Activated CD4-positive, alpha-beta T cell treated with anti-CD3 and anti-CD28 coated beads for 36 hours (primary cell): Measurements from ENCODE around the gene CACNB1. TPM values are rescaled to one million over a fixed set of nuclear protein-coding genes. Genes with fewer than 3 reads are reported as not detected.
A peak's percentile ranks its signal among the peaks of the same experiment; 100 is the strongest.

Source experiments
- ATAC-seq: fragments of 200-7000 bp; cut with Tn5 transposase; one replicate; pipeline ENCODE4 v1.10.0; 2021; ENCODE audit warnings: mild to moderate bottlenecking, moderate library complexity
- CTCF ChIA-PET: fragments of 350-600 bp; sonication (Branson Sonifier 250); formaldehyde crosslinking; loops from one replicate; lab custom pipeline; 2021; ENCODE audit warnings: antibody characterized with exemption; lab: Charles Lee
- POLR2A ChIA-PET: fragments of 350-600 bp; sonication (Branson Sonifier 250); formaldehyde crosslinking; loops from one replicate; lab custom pipeline; 2021; ENCODE audit warnings: antibody characterized with exemption, inconsistent platforms; lab: Charles Lee
- DNase-seq: peaks from one replicate; pipeline ENCODE4 v3.0.0-alpha.2; 2020
- H3K27ac Mint-ChIP-seq: one replicate; pipeline ENCODE4 v1.8.0; 2021; ENCODE audit warnings: mixed read lengths
- H3K27me3 Mint-ChIP-seq: one replicate; pipeline ENCODE4 v1.8.0; 2021; ENCODE audit warnings: mixed read lengths
- H3K36me3 Mint-ChIP-seq: one replicate; pipeline ENCODE4 v1.8.0; 2021; ENCODE audit warnings: low read depth, mixed read lengths
- H3K4me1 Mint-ChIP-seq: one replicate; pipeline ENCODE4 v1.8.0; 2021; ENCODE audit warnings: mixed read lengths
- H3K4me3 Mint-ChIP-seq: one replicate; pipeline ENCODE4 v1.8.0; 2021; ENCODE audit warnings: mild to moderate bottlenecking, moderate library complexity, mixed read lengths
- H3K9me3 Mint-ChIP-seq: one replicate; pipeline ENCODE4 v1.8.0; 2021; ENCODE audit warnings: low read depth, mixed read lengths
- intact Hi-C, 2 experiments: fragments of 100-400 bp; cut with DNase I in 1 of 2; cut with micrococcal nuclease in 1 of 2; formaldehyde crosslinking; loops; one replicate each; pipeline versions ENCODE4 v1.14.2 to v1.15.1; 2022 to 2024; cut with DNase I, micrococcal nuclease
- total RNA-seq, 2 experiments: library from RNA; stranded (reverse); gene quantifications; one replicate each; pipeline ENCODE4 v1.2.3, GENCODE V29; 2021

Gene CACNB1
- total RNA-seq, 2 experiments from 2014 or later = 11.8 to 12.3 TPM

- CTCF ChIA-PET = interaction anchor here (0.7 to 2.7 kb wide), 4 partner anchors 10 to 62 kb away, joined by 3 to 9 read pairs (median 5); no protein-coding TSS in a partner anchor
- ATAC-seq = peak; percentile 72
- H3K4me3 Mint-ChIP-seq = peak overlapping the region; percentile 72
- intact Hi-C loops = no loop called here
- H3K4me1 Mint-ChIP-seq = peaks cover 6% of the 10 kb centered on the region
- POLR2A ChIA-PET = interaction anchor here (0.6 to 1.1 kb wide), 2 partner anchors 16 to 175 kb away, joined by 3 read pairs; no protein-coding TSS in a partner anchor
- DNase-seq = peak; percentile 58
- H3K27ac Mint-ChIP-seq = peak overlapping the region; percentile 37
- H3K27me3 Mint-ChIP-seq = peaks cover 32% of the 10 kb centered on the region
- no peaks in the 10 kb centered on the region for H3K9me3 Mint-ChIP-seq
- no peaks in the 10 kb centered on the region for H3K36me3 Mint-ChIP-seq
These were observed 28.7 kb upstream of the CACNB1 start for GRCh38 chr17:39225959-39226683.

- no peaks in the 10 kb centered on the region for H3K9me3 Mint-ChIP-seq
- POLR2A ChIA-PET = interaction anchor here (0.6 to 1.1 kb wide), 2 partner anchors 15 to 175 kb away, joined by 3 read pairs; no protein-coding TSS in a partner anchor
- peak within 1 kb of the TSS; percentile 37 for H3K27ac Mint-ChIP-seq
- intact Hi-C loops = no loop called here
- CTCF ChIA-PET = interaction anchor here (1.0 to 2.7 kb wide), 3 partner anchors 11 to 19 kb away, joined by 4 to 9 read pairs (median 6); no protein-coding TSS in a partner anchor
- peaks cover 6% of the 10 kb centered on the region for H3K4me1 Mint-ChIP-seq
- no peaks in the 10 kb centered on the region for H3K36me3 Mint-ChIP-seq
- peaks cover 32% of the 10 kb centered on the region for H3K27me3 Mint-ChIP-seq
- H3K4me3 Mint-ChIP-seq = peak within 1 kb of the TSS; percentile 72
- DNase-seq (no peak), ATAC-seq (no peak)
These were observed 28.0 kb upstream of the CACNB1 start, which contains the start of gene STAC2 for GRCh38 chr17:39225308-39225958. TSS of gene STAC2 (minus strand) at chr17:39225945. CDS start at chr17:39225502, 443 bp downstream.

- no peak for DNase-seq
- ATAC-seq = peak; percentile 40
- no peak overlapping the region for H3K27ac Mint-ChIP-seq
- H3K36me3 Mint-ChIP-seq = no peaks in the 10 kb centered on the region
- H3K4me3 Mint-ChIP-seq = peak overlapping the region; percentile 32
- H3K9me3 Mint-ChIP-seq = no peaks in the 10 kb centered on the region
- H3K4me1 Mint-ChIP-seq = peaks cover 6% of the 10 kb centered on the region
- ChIA-PET CTCF (no interaction called here), POLR2A (no interaction called here)
- peaks cover 32% of the 10 kb centered on the region for H3K27me3 Mint-ChIP-seq
- intact Hi-C loops = no loop called here
These were observed 27.4 kb upstream of the CACNB1 start for GRCh38 chr17:39224778-39225307.

GRCh38 chr17:39223907-39224777 lies 26.7 kb upstream of the CACNB1 start:
- Mint-ChIP-seq H3K27ac (no peak overlapping the region), H3K4me1 (peaks cover 6% of the 10 kb centered on the region), H3K36me3 (no peaks in the 10 kb centered on the region), H3K4me3 (no peak overlapping the region), H3K9me3 (no peaks in the 10 kb centered on the region), H3K27me3 (peaks cover 30% of the 10 kb centered on the region)
- DNase-seq (no peak), ATAC-seq (no peak)
- ChIA-PET CTCF (interaction anchor here (0.6 to 1.8 kb wide), 5 partner anchors 8 to 71 kb away, joined by 3 to 7 read pairs (median 4); no protein-coding TSS in a partner anchor), POLR2A (interaction anchor here (0.5 kb wide), 1 partner anchor 9 kb away, joined by 3 read pairs; no protein-coding TSS in a partner anchor)
- intact Hi-C loops = no loop called here

GRCh38 chr17:39222866-39223834 lies 25.7 kb upstream of the CACNB1 start:
- DNase-seq (no peak), ATAC-seq (no peak)
- no peak overlapping the region for H3K4me3 Mint-ChIP-seq
- peaks cover 6% of the 10 kb centered on the region for H3K4me1 Mint-ChIP-seq
- no peaks in the 10 kb centered on the region for H3K36me3 Mint-ChIP-seq
- ChIA-PET POLR2A (interaction anchor here (0.5 kb wide), 1 partner anchor 8 kb away, joined by 3 read pairs; no protein-coding TSS in a partner anchor), CTCF (interaction anchor here (0.6 to 1.8 kb wide), 7 partner anchors 9 to 70 kb away, joined by 3 to 7 read pairs (median 4); no protein-coding TSS in a partner anchor)
- intact Hi-C loops = no loop called here
- no peaks in the 10 kb centered on the region for H3K9me3 Mint-ChIP-seq
- peaks cover 33% of the 10 kb centered on the region for H3K27me3 Mint-ChIP-seq
- H3K27ac Mint-ChIP-seq = no peak overlapping the region

GRCh38 chr17:39222151-39222550 lies 24.7 kb upstream of the CACNB1 start:
- H3K27me3 Mint-ChIP-seq = peaks cover 30% of the 10 kb centered on the region
- no peak overlapping the region for H3K4me3 Mint-ChIP-seq
- ATAC-seq = no peak
- H3K4me1 Mint-ChIP-seq = peaks cover 6% of the 10 kb centered on the region
- intact Hi-C loops = no loop called here
- no peak for DNase-seq
- CTCF ChIA-PET = interaction anchor here (1.1 to 1.8 kb wide), 4 partner anchors 10 to 23 kb away, joined by 3 to 7 read pairs (median 5); no protein-coding TSS in a partner anchor
- no peaks in the 10 kb centered on the region for H3K9me3 Mint-ChIP-seq
- no peaks in the 10 kb centered on the region for H3K36me3 Mint-ChIP-seq
- no peak overlapping the region for H3K27ac Mint-ChIP-seq
- POLR2A ChIA-PET = no interaction called here

GRCh38 chr17:39221572-39221971 lies 24.1 kb upstream of the CACNB1 start:
- ChIA-PET CTCF (interaction anchor here (0.6 to 1.2 kb wide), 4 partner anchors 11 to 23 kb away, joined by 3 to 6 read pairs (median 4); no protein-coding TSS in a partner anchor), POLR2A (no interaction called here)
- intact Hi-C loops = no loop called here
- Mint-ChIP-seq H3K9me3 (no peaks in the 10 kb centered on the region), H3K27me3 (peaks cover 35% of the 10 kb centered on the region), H3K4me1 (peaks cover 6% of the 10 kb centered on the region), H3K4me3 (no peak overlapping the region), H3K36me3 (no peaks in the 10 kb centered on the region), H3K27ac (no peak overlapping the region)
- no peak for DNase-seq
- ATAC-seq = no peak

GRCh38 chr17:39219647-39220154 lies 22.2 kb upstream of the CACNB1 start:
- H3K9me3 Mint-ChIP-seq = no peaks in the 10 kb centered on the region
- ChIA-PET POLR2A (no interaction called here), CTCF (interaction anchor here (1.0 to 1.3 kb wide), 3 partner anchors 12 to 24 kb away, joined by 3 to 4 read pairs (median 3); no protein-coding TSS in a partner anchor)
- ATAC-seq (no peak), DNase-seq (no peak)
- H3K27ac Mint-ChIP-seq = no peak overlapping the region
- H3K27me3 Mint-ChIP-seq = peaks cover 27% of the 10 kb centered on the region
- H3K4me3 Mint-ChIP-seq = no peak overlapping the region
- H3K4me1 Mint-ChIP-seq = peaks cover under 1% of the 10 kb centered on the region
- intact Hi-C loops = no loop called here
- H3K36me3 Mint-ChIP-seq = no peaks in the 10 kb centered on the region

- Mint-ChIP-seq H3K9me3 (no peaks in the 10 kb centered on the region), H3K27ac (no peak overlapping the region), H3K27me3 (peaks cover 22% of the 10 kb centered on the region), H3K36me3 (no peaks in the 10 kb centered on the region), H3K4me3 (no peak overlapping the region), H3K4me1 (no peaks in the 10 kb centered on the region)
- ChIA-PET POLR2A (no interaction called here), CTCF (interaction anchor here (0.6 to 1.3 kb wide), 4 partner anchors 12 to 179 kb away, joined by 3 to 4 read pairs (median 4); no protein-coding TSS in a partner anchor)
- intact Hi-C loops = no loop called here
- DNase-seq = no peak
- no peak for ATAC-seq
These were observed 21.4 kb upstream of the CACNB1 start for GRCh38 chr17:39218906-39219305.
